HUES64 (cell line): Measurements from ENCODE around the gene NUDC.

ENCODE experiments used
- H3K27ac ChIP-seq: 2 replicates; pipeline ENCODE4 v1.7.0; 2013; ENCODE audit warnings: low read depth, low read length, inconsistent platforms
- H3K27me3 ChIP-seq: 2 replicates; pipeline ENCODE4 v1.6.1; 2013; ENCODE audit warnings: mild to moderate bottlenecking, low read length; ENCODE audit not compliant: insufficient read depth
- H3K36me3 ChIP-seq: 2 replicates; pipeline ENCODE4 v1.6.1; 2013; ENCODE audit warnings: mild to moderate bottlenecking, low read length; ENCODE audit not compliant: insufficient read depth
- H3K4me1 ChIP-seq: 2 replicates; pipeline ENCODE4 v1.6.1; 2013; ENCODE audit warnings: mild to moderate bottlenecking, low read length, moderate library complexity; ENCODE audit not compliant: insufficient read depth
- H3K4me3 ChIP-seq: 2 replicates; pipeline ENCODE4 v1.5.1; 2013; ENCODE audit warnings: mild to moderate bottlenecking, low read length, moderate library complexity
- H3K9ac ChIP-seq: 2 replicates; pipeline ENCODE4 v1.6.1; 2013; ENCODE audit warnings: mild to moderate bottlenecking, low read depth, low read length
- H3K9me3 ChIP-seq: 2 replicates; pipeline ENCODE4 v1.6.1; 2013; ENCODE audit warnings: low read depth, low read length; ENCODE audit not compliant: insufficient read depth
- WGBS: fragments of 150-250, 120-280 bp; methylation state at CpG from one replicate; pipeline ENCODE4 v1.1.7; 2013; ENCODE audit warnings: missing lambda C conversion rate; 5-methylcytosine and 5-hydroxymethylcytosine counted together

The NUDC gene

DNA sequence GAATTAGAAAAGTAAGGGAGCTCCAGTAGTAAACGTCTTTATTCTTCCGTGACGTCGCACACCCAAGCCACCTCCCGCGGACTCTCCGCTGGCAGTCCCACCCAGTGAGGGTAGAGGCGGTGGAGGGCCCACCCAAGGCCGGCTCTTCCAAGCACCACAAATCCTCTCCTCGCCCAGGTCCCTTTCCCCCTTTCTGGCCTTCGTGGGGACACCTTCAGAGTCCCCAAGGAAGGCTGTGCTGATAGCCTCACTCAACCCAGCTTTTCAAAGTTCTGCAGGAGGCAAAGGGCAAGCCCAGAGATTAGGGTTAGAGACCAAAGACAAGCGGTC, 31.1 kb upstream of the NUDC start:
- peak overlapping the region; percentile 86 for H3K9ac ChIP-seq
- H3K4me3 ChIP-seq, result peak overlapping the region; percentile 94
- no peaks in the 10 kb centered on the region for H3K9me3 ChIP-seq
- H3K36me3 ChIP-seq, result peaks cover 58% of the 10 kb centered on the region
- H3K4me1 ChIP-seq, result no peaks in the 10 kb centered on the region
- no peaks in the 10 kb centered on the region for H3K27me3 ChIP-seq
- H3K27ac ChIP-seq, result peak overlapping the region; percentile 86
- 20% methylated on average over 12 of the region's 12 CpGs for WGBS

DNA sequence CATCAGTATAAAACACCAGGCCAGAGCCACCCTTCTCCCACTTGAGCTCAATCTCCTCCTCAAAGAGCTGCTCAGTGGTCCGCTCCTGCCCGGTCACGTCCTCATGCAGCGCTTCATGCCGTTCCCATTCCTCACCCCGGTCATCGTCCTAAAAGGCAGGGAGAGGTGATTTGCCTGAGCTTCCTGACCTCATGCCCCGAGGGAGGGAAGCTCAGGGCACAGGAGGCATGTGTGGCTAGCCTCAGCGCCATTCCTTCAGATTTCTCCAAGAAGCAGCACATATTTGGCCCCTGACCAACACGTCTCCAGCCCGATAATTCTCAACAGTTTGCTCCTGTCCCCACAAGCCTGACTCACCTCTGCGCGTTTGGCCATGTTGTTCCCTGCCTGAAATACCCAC, 27.3 kb upstream of the NUDC start:
- H3K27me3 ChIP-seq, result no peaks in the 10 kb centered on the region
- H3K4me3 ChIP-seq, result no peak overlapping the region
- 96% methylated on average over 13 of the region's 13 CpGs for WGBS
- peaks cover 50% of the 10 kb centered on the region for H3K36me3 ChIP-seq
- H3K27ac ChIP-seq, result no peak overlapping the region
- H3K9ac ChIP-seq, result no peak overlapping the region
- no peaks in the 10 kb centered on the region for H3K9me3 ChIP-seq
- H3K4me1 ChIP-seq, result 0 out of 2 replicates have a peak, but pooled peaks cover 3% of the 10 kb centered on the region

- Histone ChIP-seq H3K4me3 (no peak overlapping the region), H3K9ac (no peak overlapping the region), H3K4me1 (0 out of 2 replicates have a peak, but pooled peaks cover 5% of the 10 kb centered on the region), H3K36me3 (peaks cover 45% of the 10 kb centered on the region), H3K27ac (no peak overlapping the region), H3K27me3 (no peaks in the 10 kb centered on the region), H3K9me3 (no peaks in the 10 kb centered on the region)
- 94% methylated on average over 9 of the region's 9 CpGs for WGBS
Measured at GRCh38 chr1:26897351-26897750, 24.2 kb upstream of the NUDC start.

DNA sequence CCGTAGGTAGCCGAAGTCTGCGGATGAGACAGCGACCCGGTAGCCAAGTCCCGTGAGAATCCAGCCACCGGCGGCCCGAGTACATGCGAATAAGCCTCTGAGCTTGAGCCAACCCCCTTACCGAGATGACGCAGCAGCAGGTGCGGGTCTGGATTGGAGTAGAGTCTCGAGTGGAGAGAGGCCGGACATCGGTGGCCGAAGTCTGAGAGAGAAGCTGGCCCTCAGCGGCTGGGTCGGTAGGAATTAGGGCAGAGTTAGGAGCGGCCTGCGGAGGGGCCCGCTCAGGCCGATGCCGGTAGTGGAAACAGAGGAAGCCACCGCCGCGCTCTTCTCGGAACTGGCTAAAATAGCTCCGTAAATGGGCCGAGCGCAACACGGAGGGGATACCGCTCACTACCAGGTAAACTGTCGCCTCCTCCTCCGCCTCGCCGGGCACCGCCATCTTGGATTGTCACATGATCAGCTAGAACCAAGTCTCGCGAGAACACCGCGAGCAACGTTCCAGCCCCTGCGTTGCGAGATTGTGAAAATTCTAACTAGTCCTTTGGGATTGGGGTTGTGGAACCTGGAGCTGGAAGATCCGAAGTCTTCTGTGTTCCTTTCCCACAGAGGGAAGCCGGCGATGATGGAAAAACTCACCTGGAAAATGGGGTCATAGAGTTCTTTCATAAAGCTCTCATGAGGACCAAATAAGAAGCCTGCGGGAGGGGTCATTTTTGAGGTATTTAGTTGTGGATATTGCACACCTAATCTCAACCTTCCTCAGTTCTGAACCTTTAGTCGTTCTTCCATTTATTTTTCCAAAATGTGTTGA, 21.3 kb upstream of the NUDC start, which contains the start of gene GPATCH3:
Gene GPATCH3, minus strand, starts transcription at position 467 of the 814 bp plus-strand sequence. Its CDS starts 25 bp downstream, at position 442.
- Histone ChIP-seq H3K4me3 (peak within 1 kb of the TSS; percentile 85), H3K9ac (peak within 1 kb of the TSS; percentile 94), H3K36me3 (peaks cover 19% of the 10 kb centered on the region), H3K27me3 (no peaks in the 10 kb centered on the region), H3K27ac (peak within 1 kb of the TSS; percentile 92), H3K4me1 (0 out of 2 replicates have a peak, but pooled peaks cover 5% of the 10 kb centered on the region), H3K9me3 (no peaks in the 10 kb centered on the region)
- WGBS, result under 1% methylated on average over 49 of the region's 50 CpGs

- Histone ChIP-seq H3K9me3 (no peaks in the 10 kb centered on the region), H3K27ac (peak overlapping the region; percentile 92), H3K9ac (peak overlapping the region; percentile 94), H3K36me3 (peaks cover 16% of the 10 kb centered on the region), H3K27me3 (no peaks in the 10 kb centered on the region), H3K4me1 (0 out of 2 replicates have a peak, but pooled peaks cover 5% of the 10 kb centered on the region), H3K4me3 (peak overlapping the region; percentile 85)
- WGBS, result 80% methylated on average over 16 of the region's 18 CpGs
Measured at GRCh38 chr1:26900815-26901511, 20.6 kb upstream of the NUDC start.

DNA sequence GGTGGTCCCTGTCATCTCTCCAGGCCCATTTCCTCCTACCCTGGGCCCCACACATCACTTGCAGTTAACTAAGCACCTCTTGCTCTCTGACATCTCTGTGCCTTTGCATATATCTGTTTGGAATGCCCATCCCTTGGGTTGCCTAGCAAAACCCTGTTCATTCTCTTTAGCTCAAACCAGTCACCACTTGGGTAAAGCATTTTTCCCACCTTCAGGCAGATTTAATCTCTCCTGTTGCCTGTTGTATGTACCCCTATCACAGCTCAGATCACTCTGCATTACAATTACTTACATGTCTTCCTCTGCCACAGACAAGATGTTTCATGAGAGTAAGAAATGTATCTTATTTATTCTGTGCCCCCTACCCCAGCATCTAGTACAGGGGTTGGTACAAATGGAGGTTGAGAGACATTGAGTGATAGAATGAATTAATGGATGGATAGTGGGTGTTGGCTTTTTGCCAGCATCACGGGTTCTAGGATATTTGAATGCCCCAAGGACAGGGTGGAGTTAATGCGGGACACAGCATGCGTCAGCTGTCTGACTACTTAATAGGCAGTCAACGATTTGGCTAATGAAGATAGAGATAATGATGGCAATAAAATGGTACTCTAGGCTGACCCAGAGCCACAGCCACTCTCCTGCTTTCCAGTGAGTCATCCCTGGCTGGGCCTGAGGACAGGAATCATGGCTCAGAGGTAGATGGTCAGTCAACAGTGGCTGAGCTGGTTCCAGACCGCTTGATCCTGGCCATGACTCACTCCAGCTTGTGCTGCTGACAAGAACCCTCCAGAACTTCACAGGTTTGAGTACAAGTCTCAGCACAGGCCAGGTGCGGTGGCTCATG, 14.2 kb upstream of the NUDC start:
- no peak overlapping the region for H3K4me3 ChIP-seq
- H3K9ac ChIP-seq, result no peak overlapping the region
- H3K36me3 ChIP-seq, result no peaks in the 10 kb centered on the region
- 76% methylated on average over 6 of the region's 6 CpGs for WGBS
- H3K4me1 ChIP-seq, result no peaks in the 10 kb centered on the region
- H3K27ac ChIP-seq, result no peak overlapping the region
- no peaks in the 10 kb centered on the region for H3K27me3 ChIP-seq
- no peaks in the 10 kb centered on the region for H3K9me3 ChIP-seq

- H3K9ac ChIP-seq, result no peak overlapping the region
- no peaks in the 10 kb centered on the region for H3K4me1 ChIP-seq
- no peaks in the 10 kb centered on the region for H3K27me3 ChIP-seq
- no peaks in the 10 kb centered on the region for H3K36me3 ChIP-seq
- no peaks in the 10 kb centered on the region for H3K9me3 ChIP-seq
- H3K27ac ChIP-seq, result no peak overlapping the region
- 90% methylated on average over 3 of the region's 3 CpGs for WGBS
- H3K4me3 ChIP-seq, result no peak overlapping the region
Measured at GRCh38 chr1:26909951-26910342, 11.6 kb upstream of the NUDC start.

DNA sequence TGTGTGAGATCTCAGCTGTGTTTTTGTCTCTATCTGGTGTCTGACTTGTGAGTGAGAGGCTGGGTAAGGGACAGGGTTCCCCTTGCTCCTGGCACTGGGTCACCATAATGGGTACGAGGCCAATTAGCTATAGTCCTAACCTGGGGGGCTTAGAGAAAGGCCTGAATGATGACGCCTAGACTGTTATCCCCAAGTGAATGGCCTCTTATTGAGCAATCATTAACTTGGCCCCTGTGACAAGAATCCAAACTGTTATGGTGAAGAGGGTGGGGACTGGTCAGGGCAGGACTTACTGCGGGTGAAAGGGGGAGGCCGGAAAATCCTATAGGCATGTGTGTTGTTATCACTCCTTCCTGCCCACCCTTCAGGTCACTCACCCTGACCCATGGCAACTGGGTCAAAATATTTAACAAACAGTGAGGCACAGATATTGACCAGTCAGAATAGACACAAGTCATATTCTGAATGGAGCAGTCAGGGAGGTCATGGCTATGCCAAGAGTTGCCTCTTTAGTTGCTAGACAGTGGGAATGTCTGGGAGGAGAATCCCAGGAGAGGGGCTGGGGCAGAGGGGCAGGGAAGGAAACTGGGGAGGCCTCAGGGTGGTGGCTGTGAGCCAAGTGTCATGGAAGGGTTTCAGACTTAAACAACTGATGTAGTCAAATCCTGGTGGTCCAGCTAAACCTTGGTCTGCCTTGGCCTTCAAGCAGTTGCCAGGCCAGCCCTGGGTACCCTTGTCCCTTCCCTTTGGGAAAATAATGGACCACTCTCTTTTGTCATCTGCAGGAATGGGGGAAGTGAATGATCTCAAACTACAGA, 11.0 kb upstream of the NUDC start:
- H3K27me3 ChIP-seq, result 0 out of 2 replicates have a peak, but pooled peaks cover 2% of the 10 kb centered on the region
- no peak overlapping the region for H3K27ac ChIP-seq
- H3K4me3 ChIP-seq, result no peak overlapping the region
- no peak overlapping the region for H3K9ac ChIP-seq
- WGBS, result 83% methylated on average over 3 of the region's 4 CpGs
- no peaks in the 10 kb centered on the region for H3K4me1 ChIP-seq
- H3K9me3 ChIP-seq, result no peaks in the 10 kb centered on the region
- H3K36me3 ChIP-seq, result no peaks in the 10 kb centered on the region

- H3K27ac ChIP-seq, result no peak overlapping the region
- no peaks in the 10 kb centered on the region for H3K4me1 ChIP-seq
- H3K9me3 ChIP-seq, result no peaks in the 10 kb centered on the region
- 92% methylated on average over 8 of the region's 8 CpGs for WGBS
- H3K27me3 ChIP-seq, result peaks cover 7% of the 10 kb centered on the region; the same call in 1 of the 2 replicates
- no peaks in the 10 kb centered on the region for H3K36me3 ChIP-seq
- H3K9ac ChIP-seq, result no peak overlapping the region
- H3K4me3 ChIP-seq, result no peak overlapping the region
Measured at GRCh38 chr1:26911399-26912146, 10.0 kb upstream of the NUDC start.

GRCh38 chr1:26912147-26912490, 9.4 kb upstream of the NUDC start:
- no peak overlapping the region for H3K9ac ChIP-seq
- peaks cover 8% of the 10 kb centered on the region; the same call in 1 of the 2 replicates for H3K27me3 ChIP-seq
- no peaks in the 10 kb centered on the region for H3K36me3 ChIP-seq
- H3K9me3 ChIP-seq, result no peaks in the 10 kb centered on the region
- WGBS, result 88% methylated on average over 1 of the region's 2 CpGs
- H3K4me1 ChIP-seq, result no peaks in the 10 kb centered on the region
- H3K27ac ChIP-seq, result no peak overlapping the region
- no peak overlapping the region for H3K4me3 ChIP-seq
